WTC11 (cell line): ENCODE results near the gene TPK1.

ENCODE experiments used
- CREM ChIP-seq: sonication (generic); formaldehyde crosslinking; IDR thresholded peaks from 2 replicates; pipeline ENCODE4 v1.8.1; 2022; ENCODE audit warnings: mild to moderate bottlenecking, missing genetic modification reagents, moderate library complexity
- FOXP1 ChIP-seq: sonication (generic); formaldehyde crosslinking; IDR thresholded peaks from 2 replicates; pipeline ENCODE4 v1.8.0; 2022; ENCODE audit warnings: missing genetic modification reagents, mild to moderate bottlenecking, moderate library complexity, borderline replicate concordance
- ZNF219 ChIP-seq: sonication (generic); formaldehyde crosslinking; IDR thresholded peaks from 2 replicates; pipeline ENCODE4 v1.8.0; 2023; ENCODE audit warnings: missing genetic modification reagents, mild to moderate bottlenecking, borderline replicate concordance
- ZNF232 ChIP-seq: sonication (generic); formaldehyde crosslinking; IDR thresholded peaks from 2 replicates; pipeline ENCODE4 v1.8.0; 2022; ENCODE audit warnings: mild to moderate bottlenecking, missing genetic modification reagents
- TF ChIP-seq, protein P1 (sequence below): fragments of 200-600 bp; IDR thresholded peaks from 2 replicates; pipeline ENCODE4 v1.8.0; 2022; ENCODE audit warnings: antibody characterized with exemption
- TF ChIP-seq, protein P2 (sequence below): sonication (generic); formaldehyde crosslinking; IDR thresholded peaks from 2 replicates; pipeline ENCODE4 v1.8.0; 2022; ENCODE audit warnings: missing genetic modification reagents
- TF ChIP-seq, protein P3 (sequence below): sonication (generic); formaldehyde crosslinking; IDR thresholded peaks from 2 replicates; pipeline ENCODE4 v1.8.1; 2022; ENCODE audit warnings: mild to moderate bottlenecking, missing genetic modification reagents, moderate library complexity, borderline replicate concordance
- TF ChIP-seq, protein P4 (sequence below): sonication (generic); formaldehyde crosslinking; IDR thresholded peaks from 2 replicates; pipeline ENCODE4 v1.8.1; 2023; ENCODE audit warnings: mild to moderate bottlenecking, missing genetic modification reagents
- TF ChIP-seq, protein P5 (sequence below): sonication (generic); formaldehyde crosslinking; IDR thresholded peaks from 2 replicates; pipeline ENCODE4 v1.8.0; 2022; ENCODE audit warnings: mild to moderate bottlenecking, missing genetic modification reagents
- TF ChIP-seq, protein P6 (sequence below): fragments of 250-450 bp; sonication (Bioruptor Pico); IDR thresholded peaks from 2 replicates; pipeline ENCODE4 v1.8.0; 2021; ENCODE audit warnings: mild to moderate bottlenecking
- TF ChIP-seq, protein P7 (sequence below): fragments of 250-450 bp; sonication (Bioruptor Pico); IDR thresholded peaks from 2 replicates; pipeline ENCODE4 v1.9.0; 2021; ENCODE audit warnings: mild to moderate bottlenecking

DNA sequence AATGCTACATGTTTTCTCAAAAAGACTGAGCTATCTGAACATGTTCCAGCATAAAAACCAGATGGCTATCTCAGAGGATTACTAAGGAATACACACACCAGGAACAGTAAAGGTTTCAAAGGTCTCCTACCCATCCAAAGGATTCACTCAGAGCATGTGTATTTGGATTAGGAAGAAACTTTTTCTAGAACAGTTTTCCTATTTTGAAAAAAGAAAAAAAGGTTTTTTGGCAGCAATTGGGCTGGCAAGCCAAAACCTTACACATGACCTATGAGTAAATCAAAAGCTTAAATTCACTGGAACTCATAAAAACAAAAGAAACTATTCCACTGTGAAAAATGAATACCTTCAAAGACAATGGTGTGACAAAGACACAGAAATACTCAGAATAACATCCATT lies 9.6 kb downstream of the TPK1 start:
- TF ChIP-seq, protein P1, sequence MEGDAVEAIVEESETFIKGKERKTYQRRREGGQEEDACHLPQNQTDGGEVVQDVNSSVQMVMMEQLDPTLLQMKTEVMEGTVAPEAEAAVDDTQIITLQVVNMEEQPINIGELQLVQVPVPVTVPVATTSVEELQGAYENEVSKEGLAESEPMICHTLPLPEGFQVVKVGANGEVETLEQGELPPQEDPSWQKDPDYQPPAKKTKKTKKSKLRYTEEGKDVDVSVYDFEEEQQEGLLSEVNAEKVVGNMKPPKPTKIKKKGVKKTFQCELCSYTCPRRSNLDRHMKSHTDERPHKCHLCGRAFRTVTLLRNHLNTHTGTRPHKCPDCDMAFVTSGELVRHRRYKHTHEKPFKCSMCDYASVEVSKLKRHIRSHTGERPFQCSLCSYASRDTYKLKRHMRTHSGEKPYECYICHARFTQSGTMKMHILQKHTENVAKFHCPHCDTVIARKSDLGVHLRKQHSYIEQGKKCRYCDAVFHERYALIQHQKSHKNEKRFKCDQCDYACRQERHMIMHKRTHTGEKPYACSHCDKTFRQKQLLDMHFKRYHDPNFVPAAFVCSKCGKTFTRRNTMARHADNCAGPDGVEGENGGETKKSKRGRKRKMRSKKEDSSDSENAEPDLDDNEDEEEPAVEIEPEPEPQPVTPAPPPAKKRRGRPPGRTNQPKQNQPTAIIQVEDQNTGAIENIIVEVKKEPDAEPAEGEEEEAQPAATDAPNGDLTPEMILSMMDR = no peak
- TF ChIP-seq, protein P2, sequence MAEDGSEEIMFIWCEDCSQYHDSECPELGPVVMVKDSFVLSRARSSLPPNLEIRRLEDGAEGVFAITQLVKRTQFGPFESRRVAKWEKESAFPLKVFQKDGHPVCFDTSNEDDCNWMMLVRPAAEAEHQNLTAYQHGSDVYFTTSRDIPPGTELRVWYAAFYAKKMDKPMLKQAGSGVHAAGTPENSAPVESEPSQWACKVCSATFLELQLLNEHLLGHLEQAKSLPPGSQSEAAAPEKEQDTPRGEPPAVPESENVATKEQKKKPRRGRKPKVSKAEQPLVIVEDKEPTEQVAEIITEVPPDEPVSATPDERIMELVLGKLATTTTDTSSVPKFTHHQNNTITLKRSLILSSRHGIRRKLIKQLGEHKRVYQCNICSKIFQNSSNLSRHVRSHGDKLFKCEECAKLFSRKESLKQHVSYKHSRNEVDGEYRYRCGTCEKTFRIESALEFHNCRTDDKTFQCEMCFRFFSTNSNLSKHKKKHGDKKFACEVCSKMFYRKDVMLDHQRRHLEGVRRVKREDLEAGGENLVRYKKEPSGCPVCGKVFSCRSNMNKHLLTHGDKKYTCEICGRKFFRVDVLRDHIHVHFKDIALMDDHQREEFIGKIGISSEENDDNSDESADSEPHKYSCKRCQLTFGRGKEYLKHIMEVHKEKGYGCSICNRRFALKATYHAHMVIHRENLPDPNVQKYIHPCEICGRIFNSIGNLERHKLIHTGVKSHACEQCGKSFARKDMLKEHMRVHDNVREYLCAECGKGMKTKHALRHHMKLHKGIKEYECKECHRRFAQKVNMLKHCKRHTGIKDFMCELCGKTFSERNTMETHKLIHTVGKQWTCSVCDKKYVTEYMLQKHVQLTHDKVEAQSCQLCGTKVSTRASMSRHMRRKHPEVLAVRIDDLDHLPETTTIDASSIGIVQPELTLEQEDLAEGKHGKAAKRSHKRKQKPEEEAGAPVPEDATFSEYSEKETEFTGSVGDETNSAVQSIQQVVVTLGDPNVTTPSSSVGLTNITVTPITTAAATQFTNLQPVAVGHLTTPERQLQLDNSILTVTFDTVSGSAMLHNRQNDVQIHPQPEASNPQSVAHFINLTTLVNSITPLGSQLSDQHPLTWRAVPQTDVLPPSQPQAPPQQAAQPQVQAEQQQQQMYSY = no peak
- TF ChIP-seq FOXP1 (CRISPR knock-in tag) (no peak), ZNF219 (no peak), CREM (no peak), ZNF232 (no peak)
- TF ChIP-seq, protein P3, sequence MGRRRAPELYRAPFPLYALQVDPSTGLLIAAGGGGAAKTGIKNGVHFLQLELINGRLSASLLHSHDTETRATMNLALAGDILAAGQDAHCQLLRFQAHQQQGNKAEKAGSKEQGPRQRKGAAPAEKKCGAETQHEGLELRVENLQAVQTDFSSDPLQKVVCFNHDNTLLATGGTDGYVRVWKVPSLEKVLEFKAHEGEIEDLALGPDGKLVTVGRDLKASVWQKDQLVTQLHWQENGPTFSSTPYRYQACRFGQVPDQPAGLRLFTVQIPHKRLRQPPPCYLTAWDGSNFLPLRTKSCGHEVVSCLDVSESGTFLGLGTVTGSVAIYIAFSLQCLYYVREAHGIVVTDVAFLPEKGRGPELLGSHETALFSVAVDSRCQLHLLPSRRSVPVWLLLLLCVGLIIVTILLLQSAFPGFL (CRISPR knock-in tag) = no peak
- TF ChIP-seq, protein P4, sequence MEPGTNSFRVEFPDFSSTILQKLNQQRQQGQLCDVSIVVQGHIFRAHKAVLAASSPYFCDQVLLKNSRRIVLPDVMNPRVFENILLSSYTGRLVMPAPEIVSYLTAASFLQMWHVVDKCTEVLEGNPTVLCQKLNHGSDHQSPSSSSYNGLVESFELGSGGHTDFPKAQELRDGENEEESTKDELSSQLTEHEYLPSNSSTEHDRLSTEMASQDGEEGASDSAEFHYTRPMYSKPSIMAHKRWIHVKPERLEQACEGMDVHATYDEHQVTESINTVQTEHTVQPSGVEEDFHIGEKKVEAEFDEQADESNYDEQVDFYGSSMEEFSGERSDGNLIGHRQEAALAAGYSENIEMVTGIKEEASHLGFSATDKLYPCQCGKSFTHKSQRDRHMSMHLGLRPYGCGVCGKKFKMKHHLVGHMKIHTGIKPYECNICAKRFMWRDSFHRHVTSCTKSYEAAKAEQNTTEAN (CRISPR knock-in tag) = no peak
- TF ChIP-seq, protein P5, sequence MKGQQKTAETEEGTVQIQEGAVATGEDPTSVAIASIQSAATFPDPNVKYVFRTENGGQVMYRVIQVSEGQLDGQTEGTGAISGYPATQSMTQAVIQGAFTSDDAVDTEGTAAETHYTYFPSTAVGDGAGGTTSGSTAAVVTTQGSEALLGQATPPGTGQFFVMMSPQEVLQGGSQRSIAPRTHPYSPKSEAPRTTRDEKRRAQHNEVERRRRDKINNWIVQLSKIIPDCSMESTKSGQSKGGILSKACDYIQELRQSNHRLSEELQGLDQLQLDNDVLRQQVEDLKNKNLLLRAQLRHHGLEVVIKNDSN (CRISPR knock-in tag) = no peak
- TF ChIP-seq, protein P6, sequence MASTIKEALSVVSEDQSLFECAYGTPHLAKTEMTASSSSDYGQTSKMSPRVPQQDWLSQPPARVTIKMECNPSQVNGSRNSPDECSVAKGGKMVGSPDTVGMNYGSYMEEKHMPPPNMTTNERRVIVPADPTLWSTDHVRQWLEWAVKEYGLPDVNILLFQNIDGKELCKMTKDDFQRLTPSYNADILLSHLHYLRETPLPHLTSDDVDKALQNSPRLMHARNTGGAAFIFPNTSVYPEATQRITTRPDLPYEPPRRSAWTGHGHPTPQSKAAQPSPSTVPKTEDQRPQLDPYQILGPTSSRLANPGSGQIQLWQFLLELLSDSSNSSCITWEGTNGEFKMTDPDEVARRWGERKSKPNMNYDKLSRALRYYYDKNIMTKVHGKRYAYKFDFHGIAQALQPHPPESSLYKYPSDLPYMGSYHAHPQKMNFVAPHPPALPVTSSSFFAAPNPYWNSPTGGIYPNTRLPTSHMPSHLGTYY = no peak
- TF ChIP-seq, protein P7, sequence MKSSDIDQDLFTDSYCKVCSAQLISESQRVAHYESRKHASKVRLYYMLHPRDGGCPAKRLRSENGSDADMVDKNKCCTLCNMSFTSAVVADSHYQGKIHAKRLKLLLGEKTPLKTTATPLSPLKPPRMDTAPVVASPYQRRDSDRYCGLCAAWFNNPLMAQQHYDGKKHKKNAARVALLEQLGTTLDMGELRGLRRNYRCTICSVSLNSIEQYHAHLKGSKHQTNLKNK = no peak
